Heart left ventricle (tissue), 16 donors: Measurements from ENCODE around the gene XYLT1. TPM values are rescaled to one million over a fixed set of nuclear protein-coding genes. Genes with fewer than 3 reads are reported as not detected.

Experiments used
- ATAC-seq, 4 donors: fragments of 200-7000 bp; cut with Tn5 transposase; one replicate each; pipeline ENCODE4 v1.9.1; 2020 to 2022; ENCODE audit warnings: moderate library complexity in 4 of 4, mild to moderate bottlenecking in 3 of 4, moderate number of reproducible peaks in 1 of 4
- DNase-seq, 5 donors: peaks; one replicate each; pipeline ENCODE4 v3.0.0-alpha.2; 2020
- H3K27ac ChIP-seq, 12 donors: fragments of 200-600 bp; sonication (generic) in 4 of 12; one replicate each; pipeline versions ENCODE4 v1.5.0 to v1.8.0; 2016 to 2022; ENCODE audit warnings: mild to moderate bottlenecking in 2 of 12
- H3K27me3 ChIP-seq, 9 donors: fragments of 200-600 bp; sonication (generic) in 2 of 9; one replicate each; pipeline versions ENCODE4 v1.5.1 to v1.8.0; 2016 to 2022; ENCODE audit warnings: mild to moderate bottlenecking in 3 of 9
- H3K36me3 ChIP-seq, 9 donors: fragments of 200-600 bp; sonication (generic) in 2 of 9; one replicate each; pipeline versions ENCODE4 v1.5.0 to v1.8.0; 2018 to 2022; ENCODE audit warnings: mild to moderate bottlenecking in 2 of 9
- H3K4me1 ChIP-seq, 12 donors: fragments of 200-600 bp; sonication (generic) in 4 of 12; one replicate each; pipeline versions ENCODE4 v1.5.0 to v1.8.0; 2016 to 2022; ENCODE audit warnings: mild to moderate bottlenecking in 3 of 12
- H3K4me3 ChIP-seq, 12 donors: fragments of 200-600 bp; sonication (generic) in 4 of 12; one replicate each; pipeline versions ENCODE4 v1.5.0 to v1.8.0; 2017 to 2022; ENCODE audit warnings: mild to moderate bottlenecking in 9 of 12, moderate library complexity in 4 of 12
- H3K9me3 ChIP-seq, 12 donors: fragments of 200-600 bp; sonication (generic) in 4 of 12; one replicate each; pipeline versions ENCODE4 v1.5.0 to v1.8.0; 2016 to 2022; ENCODE audit warnings: mild to moderate bottlenecking in 1 of 12
- CTCF ChIP-seq, 12 donors: fragments of 200-600 bp; sonication (generic) in 4 of 12; IDR thresholded peaks; one replicate each; pipeline versions ENCODE4 v1.5.0 to v1.8.0; 2018 to 2022; ENCODE audit warnings: antibody characterized with exemption in 12 of 12, mild to moderate bottlenecking in 5 of 12
- POLR2A ChIP-seq, 2 donors: fragments of 450-650 bp; IDR thresholded peaks; one replicate each; pipeline ENCODE4 v1.6.1; 2017; ENCODE audit warnings: antibody characterized with exemption in 2 of 2, mild to moderate bottlenecking in 2 of 2, moderate library complexity in 2 of 2
- WGBS, 4 donors: extraction: QIAGEN DNeasy Blood & Tissue Kit in 2 of 4; methylation state at CpG; one replicate each; pipeline versions ENCODE4 v1.1.5 to v1.1.7; 2013 to 2018; 5-methylcytosine and 5-hydroxymethylcytosine counted together
- intact Hi-C, 10 donors: fragments of 100-400 bp; cut with DNase I; formaldehyde crosslinking; loops; one replicate each; pipeline versions ENCODE4 v1.11.1 to v1.14.2; 2022
- polyA plus RNA-seq, 2 donors: library from polyadenylated mRNA; stranded (reverse); fragments of 200-250 nt; gene quantifications; one replicate each; pipeline ENCODE4 v1.2.3, GENCODE V29; 2013
- total RNA-seq, 9 donors: library from RNA; depleted of rRNA in 2 of 9; stranded (reverse); fragments of >200 nt in 2 of 9; fragmentation: NEBNext Ultra II Directional in 3 of 9; extraction: Animal tissue kit (Norgen Biotek cat#: 25700) in 3 of 9; gene quantifications; one replicate each; pipeline versions ENCODE4 v1.1.0 to v1.2.4, GENCODE V29; 2016 to 2023
- donor health status: ischemic (EF 13 %, LVEDD 7.1; RV severe dilation, severe dysfunction).
- donor health status: healthy with polysubstance abuse.
- donor health status: DM: no; HTN: yes; CAD: no.
- donor health status: DM: no; HTN: no; CAD: no.
- donor health status: ischemic (EF 25% LVEDD 6.9; RV normal size, moderate dysfunction).
- donor health status: ischemic (EF 25% LVEDD 5.7; RV mildly dilated, moderate dysfunction).
- donor health status: healthy.
- donor health status: DM: yes; HTN: yes; CAD: no.
- donor health status: ischemic (EF 35%, LVEDD 5.7; RV mildly dilated, moderate dysfunction).
- donor health status: nonischemic (EF 11% LVEDD 7.7; RV severe dilation, severe dysfunction).
- donor health status: DM: yes; HTN: yes; CAD: no.
- donor health status: PGD.
- donor health status: ischemic (EF 29% LVEDD 5.4; RV normal size, mild dysfunction).
- donor health status: nonischemic (EF 23%, LVEDD 6.1; RV moderate dilation, normal function).

The XYLT1 gene
- total and polyA plus RNA-seq, 11 donors: 0.46 to 12.3 (median 2.4) TPM

GRCh38 chr16:17373533-17373932 is 97.2 kb downstream of the XYLT1 start:
- Histone ChIP-seq H3K4me3 (no peak overlapping the region), H3K27me3 (no peaks in the 10 kb centered on the region), H3K4me1 (peaks cover 0 to 64% (median 31%) of the 10 kb centered on the region in 12 donors), H3K27ac (no peak overlapping the region), H3K36me3 (no peaks in the 10 kb centered on the region), H3K9me3 (no peaks in the 10 kb centered on the region)
- intact Hi-C loops: loop anchor here in 3 of 10 donors (10.0 kb wide), 3 partner anchors 81 to 159 kb away; no protein-coding TSS in a partner anchor
- WGBS, 4 donors: 90 to 98% (median 95%) methylated on average over 3 of the region's 3 CpGs
- no peak for DNase-seq
- no peak for ATAC-seq
- no peak for TF ChIP-seq CTCF (IDR thresholded peaks at IDR 0.05)
- TF ChIP-seq POLR2A (IDR thresholded peaks at IDR 0.05): no peak

GRCh38 chr16:17372386-17372785 is 98.4 kb downstream of the XYLT1 start:
- intact Hi-C loops: loop anchor here in 3 of 10 donors (10.0 kb wide), 3 partner anchors 82 to 158 kb away; no protein-coding TSS in a partner anchor
- ATAC-seq (no peak), DNase-seq (no peak)
- Histone ChIP-seq H3K4me3 (no peak overlapping the region), H3K4me1 (peaks cover 0 to 64% (median 21%) of the 10 kb centered on the region in 12 donors), H3K27ac (no peak overlapping the region), H3K27me3 (no peaks in the 10 kb centered on the region), H3K36me3 (no peaks in the 10 kb centered on the region), H3K9me3 (no peaks in the 10 kb centered on the region)
- 81 to 86% (median 84%) methylated on average over 5 of the region's 5 CpGs for WGBS, 4 donors
- TF ChIP-seq CTCF (IDR thresholded peaks at IDR 0.05): no peak
- TF ChIP-seq POLR2A (IDR thresholded peaks at IDR 0.05): no peak

- DNase-seq: no peak
- Histone ChIP-seq H3K4me3 (no peak overlapping the region), H3K27ac (peak overlapping the region in 1 of 12 donors; percentile 91), H3K27me3 (no peaks in the 10 kb centered on the region), H3K36me3 (no peaks in the 10 kb centered on the region), H3K4me1 (peaks cover 0 to 69% (median 16%) of the 10 kb centered on the region in 12 donors), H3K9me3 (no peaks in the 10 kb centered on the region)
- no peak for TF ChIP-seq CTCF (IDR thresholded peaks at IDR 0.05)
- no peak for ATAC-seq
- intact Hi-C loops: loop anchor here in 3 of 10 donors (10.0 kb wide), 3 partner anchors 84 to 156 kb away; no protein-coding TSS in a partner anchor
- WGBS, 4 donors: 87 to 95% (median 91%) methylated on average over 2 of the region's 2 CpGs
Measured at GRCh38 chr16:17371299-17371698, 99.5 kb downstream of the XYLT1 start.

GRCh38 chr16:17370731-17371285 is 100.0 kb downstream of the XYLT1 start:
- DNase-seq (no peak), ATAC-seq (peak in 1 of 4 donors; percentile 28)
- Histone ChIP-seq H3K27ac (peak overlapping the region in 1 of 12 donors; percentile 91), H3K27me3 (no peaks in the 10 kb centered on the region), H3K9me3 (no peaks in the 10 kb centered on the region), H3K4me1 (peaks cover 0 to 70% (median 16%) of the 10 kb centered on the region in 12 donors), H3K36me3 (no peaks in the 10 kb centered on the region), H3K4me3 (no peak overlapping the region)
- WGBS, 4 donors: 43 to 82% (median 56%) methylated on average over 4 of the region's 4 CpGs
- TF ChIP-seq CTCF (IDR thresholded peaks at IDR 0.05) (no peak), POLR2A (IDR thresholded peaks at IDR 0.05) (no peak)
- intact Hi-C loops: loop anchor here in 3 of 10 donors (10.0 kb wide), 3 partner anchors 84 to 156 kb away; no protein-coding TSS in a partner anchor
